Upper lobe of left lung (tissue), 6 donors: ENCODE measurements around the gene SMAD6. TPM values are rescaled to one million over a fixed set of nuclear protein-coding genes. Genes with fewer than 3 reads are reported as not detected.

Experiments used
- ATAC-seq, 2 donors: fragments of 200-7000 bp; cut with Tn5 transposase; one replicate each; pipeline ENCODE4 v1.9.1; 2022; ENCODE audit warnings: mild to moderate bottlenecking in 2 of 2, moderate library complexity in 2 of 2; ENCODE audit not compliant: low FRiP score in 2 of 2
- DNase-seq, 2 donors: peaks; one replicate each; pipeline ENCODE4 v3.0.0-alpha.2; 2019 to 2020
- H3K27ac ChIP-seq, 4 donors: fragments of 200-600 bp; sonication (generic); one replicate each; pipeline ENCODE4 v1.5.1; 2016 to 2019
- H3K27me3 ChIP-seq, 4 donors: fragments of 200-600 bp; sonication (generic); one replicate each; pipeline ENCODE4 v1.5.1; 2017 to 2019
- H3K36me3 ChIP-seq, 4 donors: fragments of 200-600 bp; sonication (generic); one replicate each; pipeline ENCODE4 v1.5.1; 2016 to 2019
- H3K4me1 ChIP-seq, 4 donors: fragments of 200-600 bp; sonication (generic); one replicate each; pipeline ENCODE4 v1.5.1; 2018 to 2019
- H3K4me3 ChIP-seq, 4 donors: fragments of 200-600 bp; sonication (generic); one replicate each; pipeline ENCODE4 v1.5.1; 2017 to 2019; ENCODE audit warnings: mild to moderate bottlenecking in 2 of 4, moderate library complexity in 1 of 4
- H3K9me3 ChIP-seq, 4 donors: fragments of 200-600 bp; sonication (generic); one replicate each; pipeline ENCODE4 v1.5.1; 2018 to 2019
- CTCF ChIP-seq, 6 experiments: fragments of 450-650 bp in 4 of 6; fragments of 200-600 bp in 2 of 6; sonication (generic) in 2 of 6; IDR thresholded peaks; one replicate each; pipeline ENCODE4 v1.5.1; 2016 to 2019; ENCODE audit warnings: antibody characterized with exemption in 6 of 6
- EP300 ChIP-seq, 4 donors: sonication (generic); formaldehyde crosslinking; IDR thresholded peaks; one replicate each; pipeline ENCODE4 v1.5.1; 2017; ENCODE audit warnings: antibody characterized with exemption in 4 of 4, control low read depth in 2 of 4
- POLR2A ChIP-seq, 4 donors: fragments of 450-650 bp; IDR thresholded peaks; one replicate each; pipeline ENCODE4 v1.5.1; 2016 to 2017; ENCODE audit warnings: antibody characterized with exemption in 4 of 4, mild to moderate bottlenecking in 2 of 4
- POLR2AphosphoS5 ChIP-seq, 2 donors: sonication (generic); formaldehyde crosslinking; IDR thresholded peaks; one replicate each; pipeline ENCODE4 v1.5.1; 2017; ENCODE audit warnings: antibody characterized with exemption in 2 of 2
- WGBS, 2 donors: methylation state at CpG; one replicate each; pipeline ENCODE4 v1.1.5; 2017 to 2018; 5-methylcytosine and 5-hydroxymethylcytosine counted together
- total RNA-seq, 6 donors: library from RNA; depleted of rRNA in 4 of 6; stranded (reverse); fragments of >200 nt in 4 of 6; gene quantifications; one replicate each; pipeline versions ENCODE4 v1.1.0 to v1.2.1, GENCODE V29; 2016 to 2021
- donor health status: DM: no; HTN: no; CAD: no; lungs with moderate emphysema.
- donor health status: DM: no; HTN: yes; CAD: no; lungs with severe emphysema.

SMAD6 gene
- total RNA-seq, 6 donors from 2014 or later, result 76.6 to 377 (median 102) TPM

- Histone ChIP-seq H3K9me3 (no peaks in the 10 kb centered on the region), H3K4me1 (peaks cover 57 to 92% (median 78%) of the 10 kb centered on the region in 4 donors), H3K27ac (peak overlapping the region; percentile 12 to 28 (median 22)), H3K27me3 (no peaks in the 10 kb centered on the region), H3K36me3 (peaks cover 0 to 64% (median 15%) of the 10 kb centered on the region in 4 donors), H3K4me3 (peak overlapping the region in 3 of 4 donors; percentile 1 to 90 (median 5))
- WGBS, 2 donors, result 29 to 39% methylated on average over 4 of the region's 4 CpGs
- DNase-seq (no peak), ATAC-seq (no peak)
- TF ChIP-seq POLR2A (IDR thresholded peaks at IDR 0.05) (no peak), CTCF (IDR thresholded peaks at IDR 0.05) (no peak), POLR2AphosphoS5 (IDR thresholded peaks at IDR 0.05) (no peak), EP300 (IDR thresholded peaks at IDR 0.05) (no peak)
Observed at GRCh38 chr15:66716656-66717020, 14.6 kb downstream of the SMAD6 start.

DNA sequence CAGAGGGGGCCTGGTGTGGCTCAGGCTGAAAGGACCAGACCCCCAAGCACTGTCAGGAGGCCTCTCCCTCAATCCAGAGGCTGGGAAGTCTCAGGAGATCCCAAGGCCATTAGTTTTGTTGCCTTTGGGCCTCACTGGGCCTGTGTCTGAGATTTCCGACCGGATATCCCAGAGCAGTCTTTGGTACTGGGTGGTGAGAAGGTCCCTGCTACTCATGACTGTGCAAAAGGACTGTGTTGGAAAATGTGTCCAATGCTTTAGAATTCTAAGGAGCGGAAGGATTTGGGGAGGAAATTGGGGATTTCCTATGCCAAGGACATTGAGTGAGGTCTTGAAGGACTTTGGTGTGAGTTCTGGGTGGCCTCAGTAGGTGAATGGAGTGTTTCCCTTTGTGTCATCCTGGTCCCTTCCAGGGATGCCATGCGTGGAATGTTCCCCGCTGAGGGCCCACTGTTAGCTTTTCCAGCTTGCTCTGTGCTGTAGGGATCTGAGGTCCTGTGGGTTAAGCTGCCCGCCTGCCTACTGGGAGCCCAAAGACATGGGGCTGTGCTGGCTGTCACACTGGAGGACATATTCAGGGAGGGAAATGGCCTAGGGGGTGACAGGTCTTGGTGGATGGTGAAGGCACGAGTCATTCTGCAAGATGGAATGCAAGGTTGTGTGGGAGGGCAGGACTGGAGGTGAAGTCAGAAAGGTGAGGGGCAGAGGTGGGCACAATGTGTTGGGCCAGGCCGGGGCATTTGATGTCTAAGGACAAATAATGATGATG lies 16.4 kb downstream of the SMAD6 start:
- peak overlapping the region; percentile 37 to 78 (median 49) for H3K27ac ChIP-seq

DNA sequence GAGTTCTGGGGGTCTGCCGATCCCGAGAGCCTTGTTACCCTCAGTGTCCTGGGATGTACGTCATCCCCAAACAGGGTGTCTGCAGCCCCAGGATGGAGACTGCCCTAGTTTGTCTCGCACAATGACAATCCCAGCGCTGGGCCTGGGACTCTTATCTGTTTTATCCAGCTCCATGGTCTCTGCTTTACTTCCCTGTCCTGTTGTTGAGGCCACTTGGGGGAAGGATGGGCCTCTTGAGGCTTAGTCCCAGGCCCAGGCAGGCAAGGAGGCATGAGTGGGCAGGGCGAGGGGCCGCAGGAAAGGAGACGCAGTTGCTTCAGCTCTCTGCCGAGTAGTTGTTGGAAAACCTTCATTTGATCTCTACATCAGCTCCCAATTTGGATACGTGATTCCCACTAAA lies 17.4 kb downstream of the SMAD6 start:
- Histone ChIP-seq H3K36me3 (peaks cover 0 to 71% (median 16%) of the 10 kb centered on the region in 4 donors), H3K9me3 (no peaks in the 10 kb centered on the region), H3K4me3 (peak overlapping the region in 1 of 4 donors; percentile 90), H3K27me3 (no peaks in the 10 kb centered on the region), H3K4me1 (peaks cover 53 to 91% (median 82%) of the 10 kb centered on the region in 4 donors), H3K27ac (peak overlapping the region; percentile 37 to 78 (median 58))
- no peak for ATAC-seq
- WGBS, 2 donors, result 68 to 82% methylated on average over 7 to 10 of the region's 10 CpGs
- no peak for DNase-seq
- TF ChIP-seq POLR2AphosphoS5 (IDR thresholded peaks at IDR 0.05), result no peak
- no peak for TF ChIP-seq EP300 (IDR thresholded peaks at IDR 0.05)
- TF ChIP-seq POLR2A (IDR thresholded peaks at IDR 0.05), result no peak
- TF ChIP-seq CTCF (IDR thresholded peaks at IDR 0.05), result no peak

More for the DNA sequence above, 16.4 kb downstream of the SMAD6 start:
- Histone ChIP-seq H3K4me1 (peaks cover 56 to 97% (median 86%) of the 10 kb centered on the region in 4 donors), H3K9me3 (no peaks in the 10 kb centered on the region), H3K36me3 (peaks cover 0 to 63% (median 16%) of the 10 kb centered on the region in 4 donors), H3K4me3 (peak overlapping the region in 1 of 4 donors; percentile 90), H3K27me3 (no peaks in the 10 kb centered on the region)
- TF ChIP-seq EP300 (IDR thresholded peaks at IDR 0.05) (no peak), POLR2A (IDR thresholded peaks at IDR 0.05) (no peak), POLR2AphosphoS5 (IDR thresholded peaks at IDR 0.05) (peak in 1 of 2 donors; percentile 28)
- ATAC-seq, result no peak
- 66 to 77% methylated on average over 5 to 8 of the region's 8 CpGs for WGBS, 2 donors
- DNase-seq, result no peak

DNA sequence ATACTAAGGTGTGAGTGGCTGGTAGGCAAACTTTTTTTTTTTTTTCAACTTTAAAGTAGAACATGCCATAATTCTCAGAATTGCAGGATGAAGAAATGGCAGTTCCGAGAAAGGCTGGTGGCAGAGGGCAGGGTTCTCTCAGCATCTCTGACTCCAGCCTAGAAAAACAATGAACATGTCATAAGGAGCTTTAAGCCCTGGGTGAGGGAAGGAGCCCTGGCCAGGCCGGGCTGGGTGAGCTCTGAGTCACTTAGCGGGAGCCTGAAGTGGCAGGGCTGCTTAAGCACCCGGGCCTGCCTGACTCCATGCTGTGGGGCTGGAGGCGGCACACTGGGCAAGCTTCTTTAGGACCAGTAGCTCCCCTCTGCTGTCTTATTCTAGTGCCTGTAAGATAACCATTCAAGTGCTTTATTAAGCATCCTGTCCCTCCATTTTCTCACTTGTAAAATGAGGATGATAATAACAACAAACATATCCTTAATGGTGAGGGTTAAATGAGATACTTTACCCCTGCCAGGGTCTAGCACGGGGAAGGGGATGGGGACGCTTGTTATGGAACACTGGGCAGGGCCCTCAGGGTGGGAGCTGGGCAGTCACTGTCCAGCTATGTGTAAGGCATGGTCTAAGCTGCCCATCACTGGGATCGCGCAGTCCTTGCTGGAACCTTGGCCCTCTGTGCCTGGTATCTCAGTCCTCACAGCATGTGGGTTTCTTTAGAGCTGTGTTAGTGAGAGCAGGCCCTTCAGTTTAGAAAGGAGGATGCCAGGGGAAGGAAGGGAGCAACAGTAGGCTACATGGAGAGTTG lies 18.4 kb downstream of the SMAD6 start:
- Histone ChIP-seq H3K27ac (peak overlapping the region; percentile 37 to 78 (median 58)), H3K36me3 (peaks cover 0 to 79% (median 16%) of the 10 kb centered on the region in 4 donors), H3K4me3 (peak overlapping the region in 1 of 4 donors; percentile 90), H3K4me1 (peaks cover 51 to 91% (median 82%) of the 10 kb centered on the region in 4 donors), H3K27me3 (no peaks in the 10 kb centered on the region), H3K9me3 (no peaks in the 10 kb centered on the region)
- peak; percentile 44 to 66 for ATAC-seq
- peak in 1 of 2 donors; percentile 87 for DNase-seq
- 55 to 61% methylated on average over 9 of the region's 9 CpGs for WGBS, 2 donors
- TF ChIP-seq POLR2A (IDR thresholded peaks at IDR 0.05), result no peak
- TF ChIP-seq EP300 (IDR thresholded peaks at IDR 0.05), result no peak
- peak in 1 of 2 donors; percentile 41 for TF ChIP-seq POLR2AphosphoS5 (IDR thresholded peaks at IDR 0.05)

GRCh38 chr15:66721020-66721419 lies 19.0 kb downstream of the SMAD6 start:
- DNase-seq (no peak), ATAC-seq (no peak)
- peak overlapping the region in 1 of 4 donors; percentile 90 for H3K4me3 ChIP-seq
- H3K27ac ChIP-seq, result peak overlapping the region; percentile 0 to 78 (median 36)
- no peaks in the 10 kb centered on the region for H3K9me3 ChIP-seq
- WGBS, 2 donors, result 62 to 68% methylated on average over 3 to 8 of the region's 8 CpGs
- peaks cover 0 to 85% (median 19%) of the 10 kb centered on the region in 4 donors for H3K36me3 ChIP-seq
- H3K27me3 ChIP-seq, result no peaks in the 10 kb centered on the region
- no peak for TF ChIP-seq CTCF (IDR thresholded peaks at IDR 0.05)
- TF ChIP-seq POLR2A (IDR thresholded peaks at IDR 0.05), result no peak
- no peak for TF ChIP-seq POLR2AphosphoS5 (IDR thresholded peaks at IDR 0.05)
- TF ChIP-seq EP300 (IDR thresholded peaks at IDR 0.05), result no peak
- H3K4me1 ChIP-seq, result peaks cover 45 to 92% (median 80%) of the 10 kb centered on the region in 4 donors
